ENCODE data around the gene LNPEP.

Gene LNPEP

GRCh38 chr5:96977228-96977627 lies 41.3 kb downstream of the LNPEP start:
- TF ChIP-seq POLR2AphosphoS5 (IDR thresholded peaks at IDR 0.05; ENCODE audit: low read depth, low read length) (no peak), FOXP2 (optimal IDR thresholded peaks at IDR 0.05; ENCODE audit: borderline replicate concordance, extremely low read depth, extremely low read length, insufficient read depth) (no peak)

GRCh38 chr5:96978812-96979449 lies 43.1 kb downstream of the LNPEP start:
- no peak for TF ChIP-seq FOXP2 (optimal IDR thresholded peaks at IDR 0.05; ENCODE audit: borderline replicate concordance, extremely low read depth, extremely low read length, insufficient read depth)
- no peak for TF ChIP-seq REST (IDR thresholded peaks at IDR 0.05; ENCODE audit: insufficient read depth in 1 of 2, low read depth in 2 of 2, low read length in 2 of 2)
- TF ChIP-seq TAF1 (IDR thresholded peaks at IDR 0.05; ENCODE audit: borderline replicate concordance, insufficient read depth, low read length) = no peak
- TF ChIP-seq POLR2AphosphoS5 (IDR thresholded peaks at IDR 0.05; ENCODE audit: low read depth, low read length) = no peak
- no peak; the same call in 1 of the 2 replicates for TF ChIP-seq SIN3A (IDR thresholded peaks at IDR 0.05; ENCODE audit: borderline replicate concordance, insufficient read depth, low read length)

GRCh38 chr5:96984506-96985192 lies 48.8 kb downstream of the LNPEP start:
- TF ChIP-seq REST (IDR thresholded peaks at IDR 0.05; ENCODE audit: insufficient read depth in 1 of 2, low read depth in 2 of 2, low read length in 2 of 2) (no peak), POLR2AphosphoS5 (IDR thresholded peaks at IDR 0.05; ENCODE audit: low read depth, low read length) (no peak), TAF1 (IDR thresholded peaks at IDR 0.05; ENCODE audit: borderline replicate concordance, insufficient read depth, low read length) (no peak), SIN3A (IDR thresholded peaks at IDR 0.05; ENCODE audit: borderline replicate concordance, insufficient read depth, low read length) (no peak)

GRCh38 chr5:96986450-96986849 lies 50.6 kb downstream of the LNPEP start:
- no peak for TF ChIP-seq TAF1 (IDR thresholded peaks at IDR 0.05; ENCODE audit: borderline replicate concordance, insufficient read depth, low read length)
- TF ChIP-seq SIN3A (IDR thresholded peaks at IDR 0.05; ENCODE audit: borderline replicate concordance, insufficient read depth, low read length) = no peak
- no peak for TF ChIP-seq FOXP2 (optimal IDR thresholded peaks at IDR 0.05; ENCODE audit: borderline replicate concordance, extremely low read depth, extremely low read length, insufficient read depth)
- no peak for TF ChIP-seq REST (IDR thresholded peaks at IDR 0.05; ENCODE audit: insufficient read depth in 1 of 2, low read depth in 2 of 2, low read length in 2 of 2)
- no peak for TF ChIP-seq POLR2AphosphoS5 (IDR thresholded peaks at IDR 0.05; ENCODE audit: low read depth, low read length)

- TF ChIP-seq SIN3A (IDR thresholded peaks at IDR 0.05; ENCODE audit: borderline replicate concordance, insufficient read depth, low read length) (no peak), POLR2AphosphoS5 (IDR thresholded peaks at IDR 0.05; ENCODE audit: low read depth, low read length) (no peak)
Measured at GRCh38 chr5:96990102-96990501, 54.2 kb downstream of the LNPEP start.

- TF ChIP-seq POLR2AphosphoS5 (IDR thresholded peaks at IDR 0.05; ENCODE audit: low read depth, low read length) = no peak
- TF ChIP-seq SIN3A (IDR thresholded peaks at IDR 0.05; ENCODE audit: borderline replicate concordance, insufficient read depth, low read length) = no peak
Measured at GRCh38 chr5:96991708-96992107, 55.8 kb downstream of the LNPEP start.

Measured in PFSK-1 (cell line).